Prostate gland (tissue), 2 donors: ENCODE measurements around the gene ELAVL1. TPM values are rescaled to one million over a fixed set of nuclear protein-coding genes. Genes with fewer than 3 reads are reported as not detected.
"Not testable (repeated sequence)": the region's sequence is repeated elsewhere in the genome, so short reads cannot be mapped to it uniquely, and the experiment has no call there.

Experiments
- DNase-seq: peaks from one replicate; pipeline ENCODE4 v3.0.0-alpha.2; 2019; ENCODE audit warnings: low spot score
- H3K27ac ChIP-seq, 2 donors: fragments of 200-600 bp; sonication (generic); 2 replicates each; pipeline ENCODE4 v1.5.1; 2017 to 2019
- H3K27me3 ChIP-seq: fragments of 200-600 bp; sonication (generic); replicated peaks from 2 replicates; pipeline ENCODE4 v1.5.1; 2019; ENCODE audit not compliant: insufficient read depth
- H3K36me3 ChIP-seq, 2 donors: fragments of 200-600 bp; sonication (generic); 1 replicate in 1 of 2; 2 replicates in 1 of 2; pipeline versions ENCODE4 v1.5.1 to v1.8.1; 2017 to 2019
- H3K4me1 ChIP-seq: fragments of 200-600 bp; sonication (generic); replicated peaks from 2 replicates; pipeline ENCODE4 v1.5.1; 2019
- H3K4me3 ChIP-seq, 2 donors: fragments of 200-600 bp; sonication (generic); 2 replicates each; pipeline ENCODE4 v1.5.1; 2017 to 2019
- H3K9me3 ChIP-seq: fragments of 200-600 bp; sonication (generic); 2 replicates; pipeline ENCODE4 v1.5.1; 2017
- POLR2A ChIP-seq: fragments of 450-650 bp; IDR thresholded peaks from one replicate; pipeline ENCODE4 v1.6.1; 2016; ENCODE audit warnings: antibody characterized with exemption, mild to moderate bottlenecking
- POLR2AphosphoS5 ChIP-seq: sonication (generic); formaldehyde crosslinking; IDR thresholded peaks from one replicate; pipeline ENCODE4 v1.6.1; 2017; ENCODE audit warnings: antibody characterized with exemption
- WGBS: methylation state at CpG from one replicate; pipeline ENCODE4 v1.1.5; 2018; 5-methylcytosine and 5-hydroxymethylcytosine counted together
- intact Hi-C: fragments of 100-400 bp; cut with DNase I; formaldehyde crosslinking; loops from one replicate; pipeline ENCODE4 v1.14.2; 2022
- total RNA-seq, 2 donors: library from RNA; depleted of rRNA; stranded (reverse); fragments of >200 nt; gene quantifications; one replicate each; pipeline ENCODE4 v1.1.0, GENCODE V29; 2016
- TF ChIP-seq, protein P1 (sequence below), 4 experiments: fragments of 200-600 bp in 2 of 4; fragments of 450-650 bp in 2 of 4; sonication (generic) in 2 of 4; IDR thresholded peaks; 1 replicate in 3 of 4; 2 replicates in 1 of 4; pipeline ENCODE4 v1.5.1; 2016 to 2019; ENCODE audit warnings: antibody characterized with exemption in 4 of 4, mild to moderate bottlenecking in 2 of 4, moderate library complexity in 2 of 4

The ELAVL1 gene
- total RNA-seq, 2 donors from 2014 or later = 35.6 to 76.9 TPM

DNA sequence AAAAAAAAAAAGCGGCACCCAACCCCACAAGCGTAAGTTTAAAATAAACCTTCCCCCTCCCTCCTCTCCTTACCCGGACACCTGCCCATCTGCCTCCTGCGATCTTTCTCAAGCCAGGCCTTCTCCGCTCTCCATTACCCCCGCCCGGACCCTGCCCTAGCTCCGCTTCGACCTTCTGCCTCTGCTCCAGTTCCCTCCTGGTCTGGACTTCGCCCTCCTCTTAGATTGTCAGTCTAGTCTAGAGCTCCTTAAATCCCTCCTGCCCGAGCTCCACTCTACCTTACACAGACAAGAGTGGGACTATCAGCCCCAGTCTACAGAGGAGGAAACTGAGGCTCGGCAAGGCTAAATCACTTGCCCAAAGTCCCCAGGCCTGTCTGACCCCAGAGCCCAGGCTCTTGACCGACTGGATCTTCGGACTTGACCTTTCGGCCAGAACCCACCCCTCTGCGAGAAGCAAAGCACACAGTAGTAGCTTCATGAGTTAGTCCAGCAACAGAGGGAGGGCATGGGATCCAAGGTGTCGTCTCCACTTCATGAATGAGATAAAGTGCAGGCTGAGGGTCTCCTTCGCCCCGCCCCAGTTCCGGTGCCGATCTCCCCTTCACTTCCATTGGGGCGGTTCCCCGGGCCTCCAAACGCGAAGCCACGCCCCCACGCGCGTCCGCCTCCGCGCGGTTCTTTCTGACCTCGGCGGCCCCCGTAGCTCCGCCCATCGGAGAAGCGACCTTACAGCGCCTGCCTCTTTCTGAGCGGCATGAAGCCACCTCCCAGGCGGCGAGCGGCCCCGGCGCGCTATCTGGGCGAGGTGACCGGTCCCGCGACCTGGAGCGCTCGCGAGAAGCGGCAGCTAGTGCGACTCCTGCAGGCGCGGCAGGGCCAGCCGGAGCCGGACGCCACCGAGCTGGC is 85.6 kb downstream of the ELAVL1 start, which contains the start of gene SNAPC2:
Gene SNAPC2 (plus strand): TSS at position 729 of the 909 bp plus-strand sequence. CDS start 29 bp downstream, at position 758.
- Histone ChIP-seq H3K27ac (peak within 1 kb of the TSS; percentile 93 to 96), H3K27me3 (no peaks in the 10 kb centered on the region), H3K4me3 (peak within 1 kb of the TSS; percentile 67 to 84), H3K4me1 (peaks cover 4% of the 10 kb centered on the region), H3K9me3 (no peaks in the 10 kb centered on the region), H3K36me3 (peaks cover 7 to 10% of the 10 kb centered on the region in 2 donors)
- intact Hi-C loops = no loop called here
- TF ChIP-seq, protein P1, sequence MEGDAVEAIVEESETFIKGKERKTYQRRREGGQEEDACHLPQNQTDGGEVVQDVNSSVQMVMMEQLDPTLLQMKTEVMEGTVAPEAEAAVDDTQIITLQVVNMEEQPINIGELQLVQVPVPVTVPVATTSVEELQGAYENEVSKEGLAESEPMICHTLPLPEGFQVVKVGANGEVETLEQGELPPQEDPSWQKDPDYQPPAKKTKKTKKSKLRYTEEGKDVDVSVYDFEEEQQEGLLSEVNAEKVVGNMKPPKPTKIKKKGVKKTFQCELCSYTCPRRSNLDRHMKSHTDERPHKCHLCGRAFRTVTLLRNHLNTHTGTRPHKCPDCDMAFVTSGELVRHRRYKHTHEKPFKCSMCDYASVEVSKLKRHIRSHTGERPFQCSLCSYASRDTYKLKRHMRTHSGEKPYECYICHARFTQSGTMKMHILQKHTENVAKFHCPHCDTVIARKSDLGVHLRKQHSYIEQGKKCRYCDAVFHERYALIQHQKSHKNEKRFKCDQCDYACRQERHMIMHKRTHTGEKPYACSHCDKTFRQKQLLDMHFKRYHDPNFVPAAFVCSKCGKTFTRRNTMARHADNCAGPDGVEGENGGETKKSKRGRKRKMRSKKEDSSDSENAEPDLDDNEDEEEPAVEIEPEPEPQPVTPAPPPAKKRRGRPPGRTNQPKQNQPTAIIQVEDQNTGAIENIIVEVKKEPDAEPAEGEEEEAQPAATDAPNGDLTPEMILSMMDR (IDR thresholded peaks at IDR 0.05) = peak in 3 of 4 experiments; percentile 6 to 43 (median 30)
- TF ChIP-seq POLR2AphosphoS5 = peak; percentile 92
- peak; percentile 64 for TF ChIP-seq POLR2A
- WGBS = 8% methylated on average over 62 of the region's 62 CpGs
- peak; percentile 92 for DNase-seq

DNA sequence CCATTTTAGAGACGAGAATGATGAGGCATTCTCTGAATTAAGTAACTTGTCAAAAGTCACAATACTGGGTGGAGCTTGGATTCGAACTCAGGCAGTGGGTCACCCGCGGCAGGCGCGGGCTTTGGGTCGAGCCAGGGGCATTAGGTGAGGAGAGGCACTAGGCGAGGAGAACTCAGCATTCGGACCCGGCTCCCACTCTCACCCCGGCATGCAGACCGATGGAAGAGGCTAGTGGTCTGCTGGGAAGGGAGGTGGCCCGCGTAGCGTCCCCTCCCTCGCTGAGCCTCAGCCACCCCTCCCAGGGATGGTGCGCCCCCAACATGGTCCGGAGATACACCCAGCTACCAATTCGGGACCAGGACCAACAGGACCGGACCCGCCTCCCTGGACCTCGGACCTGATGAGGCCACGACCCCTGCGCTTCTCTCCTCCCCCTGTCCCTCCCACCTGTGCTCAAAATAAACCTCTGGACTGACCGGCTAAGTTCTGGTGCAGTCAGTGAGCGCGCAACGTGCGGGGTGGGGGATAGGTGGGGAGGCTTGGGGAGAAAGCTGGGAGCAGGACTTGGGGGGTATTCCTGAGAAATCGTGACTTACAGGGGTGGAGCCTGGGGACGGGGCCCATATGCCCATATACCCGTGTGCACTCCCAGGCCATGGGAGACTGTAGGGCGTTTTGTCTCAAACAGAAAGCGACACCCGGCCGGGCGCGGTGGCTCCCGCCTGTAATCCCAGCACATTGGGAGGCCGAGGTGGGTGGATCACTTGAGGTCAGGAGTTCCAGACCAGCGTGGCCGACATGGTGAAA is 86.6 kb downstream of the ELAVL1 start:
- intact Hi-C loops = no loop called here
- Histone ChIP-seq H3K9me3 (no peaks in the 10 kb centered on the region), H3K27me3 (no peaks in the 10 kb centered on the region), H3K36me3 (peaks cover 7 to 10% of the 10 kb centered on the region in 2 donors), H3K4me1 (peaks cover 4% of the 10 kb centered on the region), H3K4me3 (no peak overlapping the region), H3K27ac (peak overlapping the region in 1 of 2 donors; percentile 96)
- 61% methylated on average over 42 of the region's 42 CpGs for WGBS
- DNase-seq = no peak
- no peak for TF ChIP-seq POLR2AphosphoS5
- TF ChIP-seq, protein P1 (IDR thresholded peaks at IDR 0.05) = no peak

DNA sequence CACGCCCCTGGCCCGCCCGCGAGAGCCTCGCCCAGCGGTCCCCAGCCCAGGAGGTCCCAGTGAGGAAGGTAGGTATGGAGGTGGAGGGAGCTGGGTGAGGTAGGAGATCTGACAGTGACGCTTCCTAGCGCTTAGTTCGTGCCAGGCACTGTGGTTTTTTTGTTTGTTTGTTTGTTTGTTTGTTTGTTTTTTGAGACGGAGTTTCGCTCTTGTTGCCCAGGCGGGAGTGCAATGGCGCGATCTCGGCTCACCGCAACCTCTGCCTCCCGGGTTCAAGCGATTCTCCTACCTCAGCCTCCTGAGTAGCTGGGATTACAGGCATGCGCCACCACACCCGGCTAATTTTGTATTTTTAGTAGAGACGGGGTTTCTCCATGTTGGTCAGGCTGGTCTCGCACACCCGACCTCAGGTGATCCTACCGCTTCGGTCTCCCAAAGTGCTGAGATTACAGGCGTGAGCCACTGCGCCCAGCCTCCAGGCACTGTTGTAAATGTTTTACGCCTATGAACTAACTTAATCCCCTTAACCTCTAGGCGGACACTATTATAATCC is 87.3 kb downstream of the ELAVL1 start:
- WGBS = 37% methylated on average over 29 of the region's 29 CpGs

DNA sequence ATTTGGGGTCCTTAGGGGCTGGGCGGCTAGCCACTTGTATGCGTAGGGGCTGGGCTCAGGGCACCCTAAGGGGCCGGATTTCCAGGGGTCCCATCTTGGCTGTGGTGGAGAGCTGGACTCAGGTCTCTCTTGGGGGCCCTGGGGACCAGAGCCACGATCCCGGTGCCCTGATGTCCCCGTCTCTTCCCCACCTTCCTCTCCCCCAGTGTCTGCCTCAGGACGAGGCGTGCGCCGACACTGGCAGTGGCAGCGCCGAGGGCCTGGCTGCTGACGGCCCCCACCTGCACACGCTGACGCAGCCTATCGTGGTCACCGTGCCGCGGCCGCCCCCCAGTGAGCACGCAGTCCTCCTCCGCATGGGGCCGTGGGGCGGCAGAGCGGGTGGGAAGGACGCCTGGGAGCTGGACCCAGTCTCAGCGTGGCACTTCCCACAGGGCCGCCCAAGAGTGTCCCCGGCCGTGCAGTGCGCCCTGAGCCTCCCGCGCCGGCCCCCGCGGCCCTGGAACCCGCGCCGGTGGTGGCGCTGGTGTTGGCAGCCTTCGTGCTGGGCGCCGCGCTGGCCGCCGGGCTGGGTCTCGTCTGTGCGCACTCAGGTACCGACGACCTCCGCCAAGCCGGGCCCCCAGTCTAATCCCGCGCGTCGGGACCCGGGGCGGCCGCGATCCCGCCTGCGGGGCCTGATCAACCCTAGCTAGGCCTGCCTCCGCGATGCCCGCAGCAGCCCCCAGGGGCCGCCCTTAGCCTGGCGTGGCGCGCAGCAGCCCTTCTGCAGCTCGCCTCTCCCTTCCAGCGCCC is 88.0 kb downstream of the ELAVL1 start:
- intact Hi-C loops = no loop called here
- 2% methylated on average over 56 of the region's 71 CpGs for WGBS
- Histone ChIP-seq H3K9me3 (no peaks in the 10 kb centered on the region), H3K4me1 (peaks cover 4% of the 10 kb centered on the region), H3K27me3 (no peaks in the 10 kb centered on the region), H3K36me3 (peaks cover 3 to 9% of the 10 kb centered on the region in 2 donors), H3K4me3 (peak overlapping the region; percentile 5 to 20), H3K27ac (peak overlapping the region; percentile 9 to 22)
- DNase-seq = no peak
- TF ChIP-seq POLR2AphosphoS5 (no peak), POLR2A (no peak)
- TF ChIP-seq, protein P1 (IDR thresholded peaks at IDR 0.05) = peak in 3 of 4 experiments; percentile 13 to 71 (median 47)

More for the DNA sequence above, 87.3 kb downstream of the ELAVL1 start:
- DNase-seq, intact Hi-C loops, H3K4me1 ChIP-seq, H3K9me3 ChIP-seq, H3K36me3 ChIP-seq, H3K27me3 ChIP-seq: not testable (repeated sequence)
- peak overlapping the region in 1 of 2 donors; percentile 20 for H3K4me3 ChIP-seq
- peak overlapping the region; percentile 9 to 22 for H3K27ac ChIP-seq
